Calu3 (cell line): Measurements from ENCODE around the gene PACRG. TPM values are rescaled to one million over a fixed set of nuclear protein-coding genes. Genes with fewer than 3 reads are reported as not detected.

Source experiments
- BruUV-seq: library from RNA; stranded (reverse); fragments of 400-500 nt; replicated peaks from 2 replicates; lab custom pipeline; 2021; lab: Mats Ljungman, UMichigan
- CTCF ChIA-PET: fragments of 300-600 bp; sonication (Branson Sonifier 250); formaldehyde crosslinking; loops from one replicate; lab custom pipeline; 2022; ENCODE audit warnings: antibody characterized with exemption; lab: Charles Lee
- DNase-seq: peaks from one replicate; pipeline ENCODE4 v3.0.0; 2022
- H3K27ac Mint-ChIP-seq: one replicate; pipeline ENCODE4 v1.8.0; 2022; ENCODE audit warnings: mixed read lengths; ENCODE audit not compliant: unreplicated experiment
- H3K27me3 Mint-ChIP-seq: one replicate; pipeline ENCODE4 v1.8.0; 2022; ENCODE audit warnings: mixed read lengths; ENCODE audit not compliant: unreplicated experiment
- H3K36me3 Mint-ChIP-seq: one replicate; pipeline ENCODE4 v1.8.0; 2022; ENCODE audit warnings: mild to moderate bottlenecking, moderate library complexity, mixed read lengths; ENCODE audit not compliant: insufficient read depth, unreplicated experiment
- H3K4me1 Mint-ChIP-seq: one replicate; pipeline ENCODE4 v1.8.0; 2022; ENCODE audit warnings: mild to moderate bottlenecking, low read depth, mixed read lengths; ENCODE audit not compliant: unreplicated experiment
- H3K4me3 Mint-ChIP-seq: one replicate; pipeline ENCODE4 v1.8.0; 2022; ENCODE audit warnings: mild to moderate bottlenecking, low read depth, moderate library complexity, mixed read lengths; ENCODE audit not compliant: unreplicated experiment
- H3K9me3 Mint-ChIP-seq: one replicate; pipeline ENCODE4 v1.8.0; 2022; ENCODE audit warnings: low read depth, mixed read lengths; ENCODE audit not compliant: unreplicated experiment
- intact Hi-C: fragments of 100-400 bp; cut with micrococcal nuclease; formaldehyde crosslinking; loops from one replicate; pipeline ENCODE4 v1.10.0; 2022; ENCODE audit not compliant: unreplicated experiment
- total RNA-seq: library from RNA; stranded (reverse); gene quantifications from 2 replicates; pipeline ENCODE4 v1.2.3, GENCODE V29; 2022
- TF ChIP-seq, protein P1 (sequence below): fragments of 200-600 bp; IDR thresholded peaks from one replicate; pipeline ENCODE4 v1.8.0; 2022; ENCODE audit warnings: antibody characterized with exemption; ENCODE audit not compliant: unreplicated experiment

The PACRG gene
- total RNA-seq, 1 experiment from 2014 or later = 1.5 TPM

DNA sequence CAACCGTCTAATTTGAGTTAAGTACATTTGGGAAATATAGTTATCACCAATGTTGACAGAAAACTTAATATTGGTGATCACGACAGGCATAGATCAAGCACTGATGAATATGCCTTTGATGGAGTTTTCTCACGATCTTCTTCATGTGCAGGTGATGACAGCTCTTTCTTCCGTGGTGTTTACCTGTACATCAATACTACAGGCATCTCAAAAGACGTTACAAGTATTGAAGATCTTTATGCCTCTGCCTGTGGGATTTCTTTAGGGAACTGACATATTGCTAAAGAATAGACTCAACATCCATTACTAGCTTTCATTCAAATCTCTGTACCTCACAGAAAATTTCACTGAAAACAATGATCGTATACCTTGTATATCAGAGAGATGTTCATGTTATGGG lies 178.7 kb downstream of the PACRG start:
- BruUV-seq = no TSS peak
- Mint-ChIP-seq H3K27ac (no peak overlapping the region), H3K27me3 (no peaks in the 10 kb centered on the region), H3K36me3 (no peaks in the 10 kb centered on the region), H3K4me3 (no peak overlapping the region), H3K9me3 (no peaks in the 10 kb centered on the region), H3K4me1 (no peaks in the 10 kb centered on the region)
- CTCF ChIA-PET = interaction anchor here (0.6 kb wide), 1 partner anchor 173 kb away, joined by 3 read pairs; no protein-coding TSS in a partner anchor
- intact Hi-C loops = no loop called here
- TF ChIP-seq, protein P1, sequence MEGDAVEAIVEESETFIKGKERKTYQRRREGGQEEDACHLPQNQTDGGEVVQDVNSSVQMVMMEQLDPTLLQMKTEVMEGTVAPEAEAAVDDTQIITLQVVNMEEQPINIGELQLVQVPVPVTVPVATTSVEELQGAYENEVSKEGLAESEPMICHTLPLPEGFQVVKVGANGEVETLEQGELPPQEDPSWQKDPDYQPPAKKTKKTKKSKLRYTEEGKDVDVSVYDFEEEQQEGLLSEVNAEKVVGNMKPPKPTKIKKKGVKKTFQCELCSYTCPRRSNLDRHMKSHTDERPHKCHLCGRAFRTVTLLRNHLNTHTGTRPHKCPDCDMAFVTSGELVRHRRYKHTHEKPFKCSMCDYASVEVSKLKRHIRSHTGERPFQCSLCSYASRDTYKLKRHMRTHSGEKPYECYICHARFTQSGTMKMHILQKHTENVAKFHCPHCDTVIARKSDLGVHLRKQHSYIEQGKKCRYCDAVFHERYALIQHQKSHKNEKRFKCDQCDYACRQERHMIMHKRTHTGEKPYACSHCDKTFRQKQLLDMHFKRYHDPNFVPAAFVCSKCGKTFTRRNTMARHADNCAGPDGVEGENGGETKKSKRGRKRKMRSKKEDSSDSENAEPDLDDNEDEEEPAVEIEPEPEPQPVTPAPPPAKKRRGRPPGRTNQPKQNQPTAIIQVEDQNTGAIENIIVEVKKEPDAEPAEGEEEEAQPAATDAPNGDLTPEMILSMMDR = no peak
- DNase-seq = no peak

DNA sequence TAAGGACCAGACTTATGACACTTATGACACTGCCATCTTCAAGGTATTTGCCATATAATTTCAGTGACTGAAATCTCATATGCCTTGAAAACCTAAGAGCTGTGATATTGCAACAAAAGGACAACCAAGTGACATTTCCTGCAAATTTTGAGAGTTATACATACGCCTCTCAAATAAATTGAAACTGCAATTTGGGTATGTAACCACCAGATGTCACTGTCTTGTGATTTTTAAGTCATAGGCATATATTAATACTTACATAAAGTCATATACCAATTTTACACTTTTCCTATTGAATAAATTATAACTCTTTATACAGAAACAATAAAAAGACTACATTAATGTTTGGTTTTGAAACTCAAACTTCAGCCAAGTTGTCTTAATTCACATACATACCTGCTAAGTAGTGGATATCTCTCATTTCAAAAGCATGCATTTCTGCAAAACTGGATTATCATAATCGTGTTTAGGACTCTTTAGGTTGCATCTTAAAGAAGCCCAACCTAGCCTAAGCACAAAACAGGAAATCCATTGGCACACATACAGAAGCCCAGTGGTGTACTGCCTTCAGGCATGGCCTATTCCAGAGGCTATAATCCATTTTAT lies 180.2 kb downstream of the PACRG start:
- no peak overlapping the region for H3K4me3 Mint-ChIP-seq

DNA sequence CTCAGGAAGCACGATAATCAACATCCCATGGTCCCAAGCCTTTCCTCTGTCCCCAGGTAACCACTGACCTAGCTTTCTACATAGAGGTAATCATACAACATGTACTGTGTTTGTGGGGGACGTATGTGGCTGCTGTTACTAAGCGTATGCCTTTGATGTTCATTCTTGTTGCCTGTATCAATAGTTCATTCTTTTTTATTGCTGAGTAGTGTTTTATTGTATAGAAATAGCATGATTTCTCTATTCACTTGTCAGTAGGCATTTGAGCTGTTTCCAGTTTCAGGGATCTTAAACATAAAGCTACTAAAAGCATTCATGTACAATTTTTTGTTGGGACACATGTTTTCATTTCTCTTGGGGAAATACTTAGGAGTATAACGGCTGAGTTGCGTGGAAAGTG lies 185.4 kb downstream of the PACRG start:
- CTCF ChIA-PET = no interaction called here
- H3K27ac Mint-ChIP-seq = no peak overlapping the region
- H3K4me1 Mint-ChIP-seq = no peaks in the 10 kb centered on the region
- H3K27me3 Mint-ChIP-seq = no peaks in the 10 kb centered on the region
- BruUV-seq = no TSS peak
- TF ChIP-seq, protein P1 = no peak
- no peaks in the 10 kb centered on the region for H3K36me3 Mint-ChIP-seq
- no peak overlapping the region for H3K4me3 Mint-ChIP-seq
- no peak for DNase-seq
- H3K9me3 Mint-ChIP-seq = peaks cover 2% of the 10 kb centered on the region
- intact Hi-C loops = no loop called here

More for the DNA sequence above, 180.2 kb downstream of the PACRG start:
- intact Hi-C loops = no loop called here
- TF ChIP-seq, protein P1 = no peak
- Mint-ChIP-seq H3K27me3 (no peaks in the 10 kb centered on the region), H3K27ac (no peak overlapping the region), H3K36me3 (no peaks in the 10 kb centered on the region), H3K4me1 (no peaks in the 10 kb centered on the region), H3K9me3 (no peaks in the 10 kb centered on the region)
- CTCF ChIA-PET = no interaction called here
- BruUV-seq = no TSS peak
- no peak for DNase-seq

DNA sequence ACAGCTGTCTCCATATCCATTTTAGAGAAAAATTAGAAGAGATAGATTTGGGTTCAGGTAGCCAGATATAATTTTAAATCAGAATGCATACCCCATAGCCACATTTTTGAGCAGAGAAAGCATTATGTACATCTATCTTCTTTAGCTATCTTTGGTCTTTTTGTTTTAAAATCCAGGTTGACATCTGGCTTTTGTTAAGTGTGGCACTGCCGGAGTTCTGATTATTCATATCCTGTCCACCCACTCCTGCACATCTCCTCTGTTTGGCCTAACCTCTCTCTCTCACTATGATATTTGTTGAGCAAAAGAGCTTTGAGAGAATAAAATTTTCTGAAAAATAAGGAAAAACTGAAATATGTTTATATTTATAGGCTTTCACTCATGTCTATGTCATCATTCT lies 189.7 kb downstream of the PACRG start:
- Mint-ChIP-seq H3K4me3 (no peak overlapping the region), H3K9me3 (peaks cover 2% of the 10 kb centered on the region), H3K36me3 (no peaks in the 10 kb centered on the region), H3K27ac (no peak overlapping the region), H3K27me3 (no peaks in the 10 kb centered on the region), H3K4me1 (no peaks in the 10 kb centered on the region)
- no peak for DNase-seq
- intact Hi-C loops = no loop called here
- TF ChIP-seq, protein P1 = no peak
- CTCF ChIA-PET = interaction anchor here (0.5 kb wide), 1 partner anchor 279 kb away, joined by 4 read pairs; no protein-coding TSS in a partner anchor
- BruUV-seq = no TSS peak
